ENCODE data around the gene LAMA1. TPM values are rescaled to one million over a fixed set of nuclear protein-coding genes. Genes with fewer than 3 reads are reported as not detected.
"Not testable (repeated sequence)": the region's sequence is repeated elsewhere in the genome, so short reads cannot be mapped to it uniquely, and the experiment has no call there.

Gene LAMA1
- total RNA-seq, 4 donors from 2014 or later = 2.2 to 11.3 (median 5.5) TPM

DNA sequence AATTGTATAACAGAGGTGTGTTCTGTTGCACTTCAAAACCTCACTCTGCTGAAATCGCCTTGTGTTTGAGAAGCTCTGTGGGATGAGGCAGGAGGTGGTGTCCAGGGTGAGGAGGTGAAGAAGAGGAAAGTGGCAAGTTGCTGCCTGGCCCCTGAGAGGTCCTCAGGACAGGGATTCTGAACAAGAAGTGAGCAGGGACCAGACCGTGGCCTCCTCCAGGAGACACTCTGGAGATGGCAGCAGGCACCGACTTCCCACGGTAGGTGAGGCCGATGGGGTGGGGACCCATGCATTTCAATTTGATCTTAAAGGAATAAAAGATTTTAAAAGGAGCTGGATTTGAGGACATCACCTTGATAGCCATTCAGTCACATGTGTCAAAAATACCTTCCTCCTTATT lies 37.5 kb upstream of the LAMA1 start:
- DNase-seq (ENCODE audit: low spot score) (no peak), ATAC-seq (ENCODE audit: low FRiP score) (no peak)
- TF ChIP-seq, protein P1, sequence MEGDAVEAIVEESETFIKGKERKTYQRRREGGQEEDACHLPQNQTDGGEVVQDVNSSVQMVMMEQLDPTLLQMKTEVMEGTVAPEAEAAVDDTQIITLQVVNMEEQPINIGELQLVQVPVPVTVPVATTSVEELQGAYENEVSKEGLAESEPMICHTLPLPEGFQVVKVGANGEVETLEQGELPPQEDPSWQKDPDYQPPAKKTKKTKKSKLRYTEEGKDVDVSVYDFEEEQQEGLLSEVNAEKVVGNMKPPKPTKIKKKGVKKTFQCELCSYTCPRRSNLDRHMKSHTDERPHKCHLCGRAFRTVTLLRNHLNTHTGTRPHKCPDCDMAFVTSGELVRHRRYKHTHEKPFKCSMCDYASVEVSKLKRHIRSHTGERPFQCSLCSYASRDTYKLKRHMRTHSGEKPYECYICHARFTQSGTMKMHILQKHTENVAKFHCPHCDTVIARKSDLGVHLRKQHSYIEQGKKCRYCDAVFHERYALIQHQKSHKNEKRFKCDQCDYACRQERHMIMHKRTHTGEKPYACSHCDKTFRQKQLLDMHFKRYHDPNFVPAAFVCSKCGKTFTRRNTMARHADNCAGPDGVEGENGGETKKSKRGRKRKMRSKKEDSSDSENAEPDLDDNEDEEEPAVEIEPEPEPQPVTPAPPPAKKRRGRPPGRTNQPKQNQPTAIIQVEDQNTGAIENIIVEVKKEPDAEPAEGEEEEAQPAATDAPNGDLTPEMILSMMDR (IDR thresholded peaks at IDR 0.05) = no peak

DNA sequence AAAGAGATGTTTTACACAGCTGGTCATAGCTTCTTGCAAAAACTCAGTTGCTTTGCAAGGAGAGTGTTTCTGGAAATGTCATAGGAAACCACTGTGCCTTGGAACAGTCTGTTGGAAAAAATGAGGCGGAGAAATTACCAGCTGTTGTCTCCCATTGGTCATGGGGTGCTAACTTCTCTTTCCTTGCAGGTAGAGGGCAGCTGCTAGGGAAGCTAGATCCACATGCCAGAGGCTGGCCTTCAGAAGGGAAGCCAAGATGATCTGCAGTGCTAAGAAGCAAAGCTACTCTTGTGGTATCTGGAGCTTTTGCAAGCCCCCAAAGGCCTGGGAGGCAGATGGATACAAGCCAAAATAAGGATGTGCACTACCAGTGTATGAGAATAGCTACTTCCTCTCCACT lies 34.8 kb upstream of the LAMA1 start:
- TF ChIP-seq, protein P1 (IDR thresholded peaks at IDR 0.05) = no peak
- ATAC-seq (ENCODE audit: low FRiP score) (no peak), DNase-seq (ENCODE audit: low spot score) (no peak)

DNA sequence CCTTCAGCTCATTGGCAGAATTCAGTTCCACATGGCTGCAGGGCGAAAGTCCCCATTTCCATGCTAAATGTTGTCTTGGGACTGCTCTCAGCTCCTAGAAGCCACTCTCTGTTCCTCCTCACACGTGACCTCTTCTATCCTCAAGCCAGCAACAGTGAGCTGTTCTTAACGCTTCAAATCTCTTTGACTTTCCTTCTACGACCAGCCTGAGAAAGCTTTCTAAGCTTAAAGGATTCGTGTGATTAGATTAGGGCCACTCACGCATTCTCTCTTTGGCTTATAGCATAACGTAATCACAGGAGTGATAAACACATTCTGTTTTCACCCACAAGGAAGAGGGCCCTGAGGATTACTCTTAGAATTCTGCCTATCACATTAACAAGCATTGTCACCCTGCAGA lies 29.8 kb upstream of the LAMA1 start:
- ATAC-seq (ENCODE audit: low FRiP score) (no peak), DNase-seq (ENCODE audit: low spot score) (no peak)
- TF ChIP-seq, protein P1 (IDR thresholded peaks at IDR 0.05) = no peak

DNA sequence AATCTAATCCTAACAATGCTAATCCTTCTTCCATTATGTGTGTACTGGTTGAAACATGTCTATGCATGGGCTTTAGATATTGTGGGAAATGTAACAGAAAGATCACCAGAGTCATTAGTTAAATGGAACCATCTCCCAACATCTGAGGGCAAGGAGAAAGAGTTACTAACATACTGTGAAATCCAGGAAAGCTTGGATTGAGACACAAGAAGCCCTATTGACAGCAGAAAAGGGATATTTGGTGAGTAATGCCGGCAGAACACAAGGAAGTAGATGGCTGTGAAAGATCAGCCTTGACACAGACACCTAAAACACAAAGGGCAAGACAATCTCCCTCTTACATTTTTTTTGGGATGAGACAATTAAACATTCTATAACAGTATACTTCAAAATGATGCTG lies 28.5 kb upstream of the LAMA1 start:
- no peak for DNase-seq (ENCODE audit: low spot score)
- TF ChIP-seq, protein P1 (IDR thresholded peaks at IDR 0.05) = no peak
- no peak for ATAC-seq (ENCODE audit: low FRiP score)

DNA sequence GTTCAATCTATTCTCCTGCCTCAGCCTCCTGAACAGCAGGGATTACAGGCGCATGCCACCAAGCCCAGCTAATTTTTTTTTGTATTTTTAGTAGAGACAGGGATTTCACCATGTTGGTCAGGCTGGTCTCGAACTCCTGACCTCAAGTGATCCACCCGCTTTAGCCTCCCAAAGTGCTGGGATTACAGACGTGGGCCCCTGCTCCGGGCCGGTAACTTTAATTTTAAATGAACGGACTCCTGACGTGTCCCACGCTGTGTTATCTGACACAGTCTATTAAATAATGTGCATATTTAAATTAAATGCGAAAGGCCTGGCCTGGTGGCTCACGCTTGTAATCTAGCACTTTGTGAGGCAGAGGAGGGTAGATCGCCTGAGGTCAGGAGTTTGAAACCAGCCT lies 27.3 kb upstream of the LAMA1 start:
- DNase-seq (ENCODE audit: low spot score); ATAC-seq (ENCODE audit: low FRiP score): not testable (repeated sequence)

DNA sequence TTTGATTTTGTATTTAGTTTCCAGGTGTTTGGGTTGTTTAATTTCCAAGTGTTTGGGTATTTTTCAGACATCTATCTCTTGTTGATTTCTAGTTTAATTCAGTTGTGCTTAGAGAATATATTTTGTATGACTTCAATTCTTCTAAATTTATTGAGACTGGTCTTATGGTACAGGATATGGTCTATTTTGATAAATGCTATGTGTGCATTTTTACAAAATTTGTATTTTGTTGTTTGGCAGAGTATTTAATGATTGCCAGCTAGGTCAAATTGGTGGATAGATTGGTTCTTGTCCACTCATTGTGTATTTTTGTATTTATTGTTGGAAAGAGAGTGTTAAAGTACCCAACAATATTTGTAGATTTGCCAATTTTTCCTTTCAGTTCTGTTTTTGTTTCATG lies 23.7 kb upstream of the LAMA1 start:
- no peak for DNase-seq (ENCODE audit: low spot score)
- TF ChIP-seq, protein P1 (IDR thresholded peaks at IDR 0.05) = no peak
- no peak for ATAC-seq (ENCODE audit: low FRiP score)

DNA sequence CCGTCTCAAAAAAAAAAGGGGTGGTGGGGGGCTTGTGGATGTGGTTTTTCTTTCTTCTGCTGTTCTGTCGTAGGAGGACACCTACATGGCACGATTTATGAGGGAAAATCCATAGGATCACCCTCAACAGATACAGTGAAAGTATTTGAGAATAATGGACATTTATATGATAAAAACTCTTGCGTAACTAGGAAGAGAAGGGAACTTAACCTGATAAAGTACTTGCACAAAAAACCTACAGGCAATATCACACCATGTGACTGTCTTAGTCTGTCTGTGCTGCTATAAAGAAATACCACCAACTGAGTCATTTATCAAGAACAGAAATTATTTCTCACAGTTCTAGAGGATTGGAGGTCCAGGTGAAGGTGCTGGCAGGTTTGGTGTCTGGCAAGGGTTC lies 21.8 kb upstream of the LAMA1 start:
- TF ChIP-seq, protein P1 (IDR thresholded peaks at IDR 0.05) = no peak
- DNase-seq (ENCODE audit: low spot score) (no peak), ATAC-seq (ENCODE audit: low FRiP score) (no peak)

DNA sequence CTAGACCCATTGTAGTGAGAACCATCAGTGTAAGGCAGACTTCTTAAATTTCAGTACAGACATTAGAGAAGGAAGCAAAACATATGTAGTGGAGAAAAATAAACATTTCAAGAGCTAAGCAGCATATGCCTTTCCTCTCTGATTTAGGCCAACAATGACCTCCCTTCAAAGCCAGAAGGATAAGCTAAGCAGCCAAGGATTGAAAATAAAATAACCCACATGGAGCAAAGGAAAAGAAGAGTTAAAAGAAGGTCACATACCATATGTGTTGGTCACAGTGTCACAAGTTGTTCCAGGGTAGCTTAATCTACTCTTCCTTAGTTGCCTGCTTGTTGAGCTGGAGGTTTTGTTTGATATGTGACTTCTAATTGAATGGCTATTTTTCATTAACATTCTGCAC lies 15.6 kb upstream of the LAMA1 start:
- ATAC-seq (ENCODE audit: low FRiP score) = no peak
- no peak for DNase-seq (ENCODE audit: low spot score)
- TF ChIP-seq, protein P1 (IDR thresholded peaks at IDR 0.05) = no peak

Measured in omental fat pad (tissue), 4 donors.